Measurements from ENCODE around the gene ILKAP.

GRCh38 chr2:238131761-238132462 lies 71.6 kb downstream of the ILKAP start:
- TF ChIP-seq, protein P1, sequence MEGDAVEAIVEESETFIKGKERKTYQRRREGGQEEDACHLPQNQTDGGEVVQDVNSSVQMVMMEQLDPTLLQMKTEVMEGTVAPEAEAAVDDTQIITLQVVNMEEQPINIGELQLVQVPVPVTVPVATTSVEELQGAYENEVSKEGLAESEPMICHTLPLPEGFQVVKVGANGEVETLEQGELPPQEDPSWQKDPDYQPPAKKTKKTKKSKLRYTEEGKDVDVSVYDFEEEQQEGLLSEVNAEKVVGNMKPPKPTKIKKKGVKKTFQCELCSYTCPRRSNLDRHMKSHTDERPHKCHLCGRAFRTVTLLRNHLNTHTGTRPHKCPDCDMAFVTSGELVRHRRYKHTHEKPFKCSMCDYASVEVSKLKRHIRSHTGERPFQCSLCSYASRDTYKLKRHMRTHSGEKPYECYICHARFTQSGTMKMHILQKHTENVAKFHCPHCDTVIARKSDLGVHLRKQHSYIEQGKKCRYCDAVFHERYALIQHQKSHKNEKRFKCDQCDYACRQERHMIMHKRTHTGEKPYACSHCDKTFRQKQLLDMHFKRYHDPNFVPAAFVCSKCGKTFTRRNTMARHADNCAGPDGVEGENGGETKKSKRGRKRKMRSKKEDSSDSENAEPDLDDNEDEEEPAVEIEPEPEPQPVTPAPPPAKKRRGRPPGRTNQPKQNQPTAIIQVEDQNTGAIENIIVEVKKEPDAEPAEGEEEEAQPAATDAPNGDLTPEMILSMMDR (IDR thresholded peaks at IDR 0.05; ENCODE audit: borderline replicate concordance, extremely low read depth, low read length, poor library complexity, severe bottlenecking): no peak
- TF ChIP-seq EZH2 (IDR thresholded peaks at IDR 0.05; ENCODE audit: borderline replicate concordance, low read depth, low read length, severe bottlenecking): no peak

Data from DND-41 (cell line).